B cell (primary cell): ENCODE data around the gene ATP11A.
"Not testable (repeated sequence)": the region's sequence is repeated elsewhere in the genome, so short reads cannot be mapped to it uniquely, and the experiment has no call there.

Experiments
- CTCF ChIP-seq: fragments of 200-600 bp; IDR thresholded peaks from one replicate; pipeline ENCODE4 v1.8.0; 2022; ENCODE audit warnings: antibody characterized with exemption, mild to moderate bottlenecking
- EZH2 ChIP-seq: IDR thresholded peaks from 2 replicates; pipeline ENCODE4 v1.6.1; 2012; ENCODE audit warnings: borderline replicate concordance, low read depth, mild to moderate bottlenecking, moderate library complexity, low read length; ENCODE audit not compliant: insufficient read depth, poor library complexity, severe bottlenecking

GRCh38 chr13:112841303-112842015 lies 151.6 kb downstream of the ATP11A start:
- TF ChIP-seq CTCF, EZH2: not testable (repeated sequence)
